ENCODE data around the gene ADAMTS8.

The ADAMTS8 gene

GRCh38 chr11:130381317-130381716, 47.1 kb downstream of the ADAMTS8 start:
- H3K27me3 ChIP-seq (ENCODE audit: control insufficient read depth in 3 of 3, insufficient read depth in 3 of 3, low read depth in 1 of 3, low read length in 3 of 3): no peaks in the 10 kb centered on the region
- no peak overlapping the region for H4K91ac ChIP-seq (ENCODE audit: low read depth, low read length, poor library complexity)
- H3K36me3 ChIP-seq (replicated peaks in 1 of 2; ENCODE audit: control insufficient read depth in 2 of 2, insufficient read depth in 2 of 2, low read length in 2 of 2): no peaks in the 10 kb centered on the region
- no peak overlapping the region for H4K8ac ChIP-seq (ENCODE audit: low read depth, low read length)
- no peaks in the 10 kb centered on the region for H3K9me3 ChIP-seq (replicated peaks in 1 of 2; ENCODE audit: control insufficient read depth in 2 of 2, insufficient read depth in 1 of 2, low read depth in 1 of 2, low read length in 2 of 2)
- DNase-seq (ENCODE audit: low spot score): no peak
- no peak overlapping the region for H3K4ac ChIP-seq (ENCODE audit: low read length)
- H2BK15ac ChIP-seq (ENCODE audit: low read length): no peak overlapping the region
- H3K9ac ChIP-seq (ENCODE audit: low read depth, low read length, poor library complexity): no peak overlapping the region
- no peak overlapping the region for H3K18ac ChIP-seq (ENCODE audit: low read length)
- peaks cover 8 to 11% of the 10 kb centered on the region in 2 donors for H3K4me1 ChIP-seq (ENCODE audit: control insufficient read depth in 2 of 2, insufficient read depth in 1 of 2, low read depth in 1 of 2, low read length in 2 of 2)
- H3K27ac ChIP-seq (replicated peaks; ENCODE audit: low read length): no peak overlapping the region
- H2AFZ ChIP-seq (ENCODE audit: low read length): no peak overlapping the region
- H3K4me3 ChIP-seq (ENCODE audit: low read length in 2 of 2): no peak overlapping the region
- no peak overlapping the region for H2BK12ac ChIP-seq (ENCODE audit: low read length)
- no peak overlapping the region for H3K14ac ChIP-seq (ENCODE audit: low read length)
- no peak overlapping the region for H2BK5ac ChIP-seq (ENCODE audit: low read length)
- no peak overlapping the region for H3K4me2 ChIP-seq (ENCODE audit: insufficient read depth, low read length, poor library complexity, severe bottlenecking)
- H2BK120ac ChIP-seq (ENCODE audit: low read depth, low read length): no peak overlapping the region
- H3K79me1 ChIP-seq (ENCODE audit: low read depth, low read length): no peaks in the 10 kb centered on the region
- no peak overlapping the region for H2AK5ac ChIP-seq (ENCODE audit: low read depth, low read length)
- H3K23ac ChIP-seq (ENCODE audit: low read depth, low read length, poor library complexity): no peak overlapping the region
- WGBS, 2 donors (ENCODE audit: extremely low coverage in 2 of 2, insufficient read length in 2 of 2, insufficient replicate concordance in 1 of 2): no CpG with 5 or more reads among the region's 7 CpGs

GRCh38 chr11:130380778-130381177, 47.6 kb downstream of the ADAMTS8 start:
- no peak overlapping the region for H2BK15ac ChIP-seq (ENCODE audit: low read length)
- WGBS, 2 donors (ENCODE audit: extremely low coverage in 2 of 2, insufficient read length in 2 of 2, insufficient replicate concordance in 1 of 2): no CpG with 5 or more reads among the region's 5 CpGs
- H4K8ac ChIP-seq (ENCODE audit: low read depth, low read length): no peak overlapping the region
- H2BK120ac ChIP-seq (ENCODE audit: low read depth, low read length): no peak overlapping the region
- no peaks in the 10 kb centered on the region for H3K79me1 ChIP-seq (ENCODE audit: low read depth, low read length)
- H3K27me3 ChIP-seq (ENCODE audit: control insufficient read depth in 3 of 3, insufficient read depth in 3 of 3, low read depth in 1 of 3, low read length in 3 of 3): no peaks in the 10 kb centered on the region
- H2AFZ ChIP-seq (ENCODE audit: low read length): no peak overlapping the region
- no peak overlapping the region for H3K27ac ChIP-seq (replicated peaks; ENCODE audit: low read length)
- H2BK5ac ChIP-seq (ENCODE audit: low read length): no peak overlapping the region
- no peak overlapping the region for H3K4ac ChIP-seq (ENCODE audit: low read length)
- no peak overlapping the region for H3K4me2 ChIP-seq (ENCODE audit: insufficient read depth, low read length, poor library complexity, severe bottlenecking)
- H3K4me3 ChIP-seq (ENCODE audit: low read length in 2 of 2): peak overlapping the region in 1 of 2 donors; percentile 24
- no peaks in the 10 kb centered on the region for H3K9me3 ChIP-seq (replicated peaks in 1 of 2; ENCODE audit: control insufficient read depth in 2 of 2, insufficient read depth in 1 of 2, low read depth in 1 of 2, low read length in 2 of 2)
- H3K4me1 ChIP-seq (ENCODE audit: control insufficient read depth in 2 of 2, insufficient read depth in 1 of 2, low read depth in 1 of 2, low read length in 2 of 2): peaks cover 8 to 11% of the 10 kb centered on the region in 2 donors
- no peak overlapping the region for H3K9ac ChIP-seq (ENCODE audit: low read depth, low read length, poor library complexity)
- no peak overlapping the region for H4K91ac ChIP-seq (ENCODE audit: low read depth, low read length, poor library complexity)
- no peak overlapping the region for H2AK5ac ChIP-seq (ENCODE audit: low read depth, low read length)
- H3K14ac ChIP-seq (ENCODE audit: low read length): no peak overlapping the region
- H2BK12ac ChIP-seq (ENCODE audit: low read length): no peak overlapping the region
- no peak overlapping the region for H3K23ac ChIP-seq (ENCODE audit: low read depth, low read length, poor library complexity)
- DNase-seq (ENCODE audit: low spot score): no peak
- no peak overlapping the region for H3K18ac ChIP-seq (ENCODE audit: low read length)
- no peaks in the 10 kb centered on the region for H3K36me3 ChIP-seq (replicated peaks in 1 of 2; ENCODE audit: control insufficient read depth in 2 of 2, insufficient read depth in 2 of 2, low read length in 2 of 2)

- WGBS, 2 donors (ENCODE audit: extremely low coverage in 2 of 2, insufficient read length in 2 of 2, insufficient replicate concordance in 1 of 2): no CpG with 5 or more reads among the region's 5 CpGs
- Histone ChIP-seq H3K18ac (ENCODE audit: low read length) (no peak overlapping the region), H3K9me3 (replicated peaks in 1 of 2; ENCODE audit: control insufficient read depth in 2 of 2, insufficient read depth in 1 of 2, low read depth in 1 of 2, low read length in 2 of 2) (no peaks in the 10 kb centered on the region), H3K27ac (replicated peaks; ENCODE audit: low read length) (no peak overlapping the region), H4K91ac (ENCODE audit: low read depth, low read length, poor library complexity) (no peak overlapping the region), H3K36me3 (replicated peaks in 1 of 2; ENCODE audit: control insufficient read depth in 2 of 2, insufficient read depth in 2 of 2, low read length in 2 of 2) (no peaks in the 10 kb centered on the region), H3K79me1 (ENCODE audit: low read depth, low read length) (no peaks in the 10 kb centered on the region), H2BK120ac (ENCODE audit: low read depth, low read length) (no peak overlapping the region), H3K14ac (ENCODE audit: low read length) (no peak overlapping the region), H2BK12ac (ENCODE audit: low read length) (no peak overlapping the region), H2BK5ac (ENCODE audit: low read length) (no peak overlapping the region), H2AFZ (ENCODE audit: low read length) (no peak overlapping the region), H3K4me3 (ENCODE audit: low read length in 2 of 2) (no peak overlapping the region), H2AK5ac (ENCODE audit: low read depth, low read length) (no peak overlapping the region), H3K23ac (ENCODE audit: low read depth, low read length, poor library complexity) (no peak overlapping the region), H3K27me3 (ENCODE audit: control insufficient read depth in 3 of 3, insufficient read depth in 3 of 3, low read depth in 1 of 3, low read length in 3 of 3) (no peaks in the 10 kb centered on the region), H3K4me1 (ENCODE audit: control insufficient read depth in 2 of 2, insufficient read depth in 1 of 2, low read depth in 1 of 2, low read length in 2 of 2) (peaks cover 8 to 11% of the 10 kb centered on the region in 2 donors), H2BK15ac (ENCODE audit: low read length) (no peak overlapping the region), H4K8ac (ENCODE audit: low read depth, low read length) (no peak overlapping the region), H3K9ac (ENCODE audit: low read depth, low read length, poor library complexity) (no peak overlapping the region), H3K4me2 (ENCODE audit: insufficient read depth, low read length, poor library complexity, severe bottlenecking) (no peak overlapping the region), H3K4ac (ENCODE audit: low read length) (no peak overlapping the region)
- no peak for DNase-seq (ENCODE audit: low spot score)
Measured at GRCh38 chr11:130379276-130379675, 49.1 kb downstream of the ADAMTS8 start.

GRCh38 chr11:130370845-130371590, 57.4 kb downstream of the ADAMTS8 start:
- Histone ChIP-seq H2AK5ac (ENCODE audit: low read depth, low read length) (no peak overlapping the region), H2AFZ (ENCODE audit: low read length) (no peak overlapping the region), H3K4ac (ENCODE audit: low read length) (no peak overlapping the region), H4K91ac (ENCODE audit: low read depth, low read length, poor library complexity) (no peak overlapping the region), H3K23ac (ENCODE audit: low read depth, low read length, poor library complexity) (no peak overlapping the region), H2BK15ac (ENCODE audit: low read length) (no peak overlapping the region), H3K9me3 (replicated peaks in 1 of 2; ENCODE audit: control insufficient read depth in 2 of 2, insufficient read depth in 1 of 2, low read depth in 1 of 2, low read length in 2 of 2) (peaks cover 0 to 2% of the 10 kb centered on the region in 2 donors), H3K4me1 (ENCODE audit: control insufficient read depth in 2 of 2, insufficient read depth in 1 of 2, low read depth in 1 of 2, low read length in 2 of 2) (peaks cover 0 to 2% of the 10 kb centered on the region in 2 donors), H3K18ac (ENCODE audit: low read length) (no peak overlapping the region), H3K36me3 (replicated peaks in 1 of 2; ENCODE audit: control insufficient read depth in 2 of 2, insufficient read depth in 2 of 2, low read length in 2 of 2) (no peaks in the 10 kb centered on the region), H3K14ac (ENCODE audit: low read length) (no peak overlapping the region), H3K27me3 (ENCODE audit: control insufficient read depth in 3 of 3, insufficient read depth in 3 of 3, low read depth in 1 of 3, low read length in 3 of 3) (no peaks in the 10 kb centered on the region), H3K27ac (replicated peaks; ENCODE audit: low read length) (no peak overlapping the region), H3K79me1 (ENCODE audit: low read depth, low read length) (no peaks in the 10 kb centered on the region), H3K4me3 (ENCODE audit: low read length in 2 of 2) (no peak overlapping the region), H2BK12ac (ENCODE audit: low read length) (no peak overlapping the region), H4K8ac (ENCODE audit: low read depth, low read length) (no peak overlapping the region), H3K9ac (ENCODE audit: low read depth, low read length, poor library complexity) (no peak overlapping the region), H3K4me2 (ENCODE audit: insufficient read depth, low read length, poor library complexity, severe bottlenecking) (no peak overlapping the region), H2BK5ac (ENCODE audit: low read length) (no peak overlapping the region), H2BK120ac (ENCODE audit: low read depth, low read length) (no peak overlapping the region)
- no peak for DNase-seq (ENCODE audit: low spot score)
- no CpG with 5 or more reads among the region's 10 CpGs for WGBS, 2 donors (ENCODE audit: extremely low coverage in 2 of 2, insufficient read length in 2 of 2, insufficient replicate concordance in 1 of 2)
